Raji (cell line): ENCODE measurements around the gene UBE2G2.

Experiments
- POLR2A ChIP-seq: IDR thresholded peaks from 2 replicates; pipeline ENCODE4 v1.6.1; 2011; ENCODE audit warnings: low read depth, low read length, control low read depth; ENCODE audit not compliant: insufficient read depth

UBE2G2 gene

GRCh38 chr21:44805226-44805625 is 3.6 kb upstream of the UBE2G2 start:
- TF ChIP-seq POLR2A: no peak; the same call in 1 of the 2 replicates

GRCh38 chr21:44804762-44805161 is 3.1 kb upstream of the UBE2G2 start:
- no peak; the same call in 1 of the 2 replicates for TF ChIP-seq POLR2A

GRCh38 chr21:44803651-44804050 is 2.0 kb upstream of the UBE2G2 start:
- no peak for TF ChIP-seq POLR2A

DNA sequence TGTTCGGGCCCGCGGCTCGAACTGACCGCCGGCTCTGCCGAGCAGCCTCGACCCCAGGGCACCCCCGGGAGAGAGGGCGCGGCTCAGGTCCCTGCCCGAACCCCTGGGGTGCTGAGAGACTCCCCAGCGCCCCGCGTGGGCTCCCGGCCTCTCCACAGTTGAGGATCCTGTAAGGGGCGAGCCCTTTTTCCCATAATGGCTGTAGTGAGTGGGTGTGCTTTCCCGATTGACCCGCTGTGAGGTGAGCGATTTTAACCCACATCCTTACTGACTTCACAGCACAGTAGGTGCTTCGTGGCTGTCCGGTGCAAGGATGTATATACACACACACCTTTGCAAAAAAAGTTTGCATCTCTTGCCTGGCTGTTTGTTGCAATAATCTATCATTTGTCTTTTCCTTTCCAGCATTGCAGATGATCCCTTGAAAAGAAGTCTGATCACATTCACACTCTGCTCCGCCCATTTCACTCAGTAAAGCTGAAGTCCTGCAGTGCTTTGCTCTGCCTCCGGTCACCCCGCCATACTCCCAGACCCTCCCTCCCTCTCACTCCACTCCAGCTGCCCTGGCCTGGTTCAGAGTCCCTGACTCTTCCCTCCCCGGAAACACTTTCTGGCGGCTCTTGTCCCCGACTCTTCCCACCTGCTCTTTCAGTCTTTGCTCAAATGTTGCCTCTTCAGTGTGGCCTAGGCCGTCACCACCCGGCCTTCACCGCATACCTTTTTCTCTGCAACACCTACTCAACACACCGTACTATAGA is 955 bp upstream of the UBE2G2 start:
- no peak for TF ChIP-seq POLR2A

GRCh38 chr21:44800971-44801467 is 601 bp downstream of the UBE2G2 start:
- no peak for TF ChIP-seq POLR2A

- TF ChIP-seq POLR2A: no peak
Measured at GRCh38 chr21:44800103-44800502, 1.5 kb downstream of the UBE2G2 start.

- TF ChIP-seq POLR2A: no peak
Measured at GRCh38 chr21:44799646-44800045, 2.0 kb downstream of the UBE2G2 start.

- no peak for TF ChIP-seq POLR2A
Measured at GRCh38 chr21:44797775-44798174, 3.8 kb downstream of the UBE2G2 start.

GRCh38 chr21:44795342-44795741 is 6.3 kb downstream of the UBE2G2 start:
- TF ChIP-seq POLR2A: no peak

- no peak for TF ChIP-seq POLR2A
Measured at GRCh38 chr21:44793592-44794374, 7.8 kb downstream of the UBE2G2 start.

DNA sequence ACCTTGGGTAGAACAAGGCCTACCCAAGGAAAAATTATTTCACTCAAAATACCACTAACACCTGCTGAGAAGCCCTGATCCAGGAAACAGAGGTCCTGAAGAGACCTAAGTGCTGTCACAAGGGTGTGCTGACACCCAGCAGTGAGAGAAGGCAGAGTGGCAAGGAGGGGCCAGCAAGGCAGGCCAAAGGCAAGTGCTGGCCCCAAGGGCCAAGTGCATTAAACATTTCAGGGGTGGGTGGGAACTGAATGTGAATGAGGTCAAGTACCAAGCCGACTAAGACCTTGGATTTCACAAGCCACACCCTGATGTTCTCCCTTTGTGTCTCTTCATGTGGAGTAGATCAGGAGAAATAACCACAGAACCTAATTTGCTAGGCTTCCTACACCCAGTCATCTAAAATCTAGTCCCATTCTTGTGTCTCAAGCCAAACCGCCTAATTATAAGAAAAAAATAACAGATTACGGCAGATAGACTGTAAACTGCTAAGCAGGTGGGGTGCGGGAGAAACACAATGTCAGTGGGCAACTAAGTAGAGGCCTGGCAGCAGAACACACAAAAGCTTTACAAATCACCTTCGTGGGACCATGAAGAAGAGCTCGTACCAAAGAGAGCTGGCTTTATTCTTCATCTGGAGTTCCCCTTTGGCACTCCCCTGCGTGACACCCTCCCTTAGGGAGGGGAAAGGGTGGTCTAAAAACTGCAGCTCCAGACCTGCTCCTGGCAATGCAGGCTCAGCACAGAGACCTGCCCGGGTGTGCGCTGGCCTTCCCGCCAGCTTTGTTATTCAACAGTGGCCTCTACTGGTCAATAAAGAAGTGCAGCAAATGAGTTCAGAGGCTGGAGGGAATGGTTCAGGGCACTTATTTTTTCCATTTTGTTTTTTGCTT is 8.7 kb downstream of the UBE2G2 start:
- TF ChIP-seq POLR2A: no peak

DNA sequence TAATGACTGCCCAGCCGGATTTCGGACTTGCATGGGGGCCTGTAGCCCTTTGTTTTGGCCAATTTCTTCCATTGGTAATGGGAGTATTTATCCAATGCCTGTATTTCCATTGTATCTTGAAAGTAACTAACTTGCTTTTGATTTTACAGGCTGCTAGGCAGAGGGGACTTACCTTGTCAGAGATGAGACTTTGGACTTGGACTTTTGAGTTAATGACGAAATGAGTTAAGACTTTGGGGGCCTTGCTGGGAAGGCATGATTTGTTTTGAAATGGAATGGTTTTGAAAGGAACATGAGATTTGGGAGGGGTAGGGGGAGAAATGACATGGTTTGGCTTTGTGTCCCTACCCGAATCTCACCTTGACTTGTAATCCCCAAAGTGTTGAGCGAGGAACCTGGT is 9.6 kb downstream of the UBE2G2 start:
- TF ChIP-seq POLR2A: no peak

DNA sequence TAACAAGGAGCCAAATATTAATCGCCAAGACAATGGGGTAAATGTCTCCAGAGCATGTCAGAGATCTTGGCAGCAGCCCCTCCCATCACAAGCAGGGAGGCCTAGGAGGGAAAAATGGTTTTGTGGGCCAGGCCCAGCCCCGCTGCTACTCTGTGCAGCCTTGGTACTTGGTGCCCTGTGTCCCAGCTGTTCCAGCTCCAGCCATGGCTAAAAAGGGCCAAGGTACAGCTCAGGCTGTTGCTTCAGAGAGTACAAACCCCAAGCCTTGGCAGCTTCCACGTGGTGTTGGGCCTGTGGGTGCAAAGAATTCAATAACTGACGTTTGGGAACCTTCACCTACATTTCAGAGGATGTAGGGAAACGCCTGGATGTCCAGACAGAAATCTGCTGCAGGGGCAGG is 10.4 kb downstream of the UBE2G2 start:
- no peak for TF ChIP-seq POLR2A

DNA sequence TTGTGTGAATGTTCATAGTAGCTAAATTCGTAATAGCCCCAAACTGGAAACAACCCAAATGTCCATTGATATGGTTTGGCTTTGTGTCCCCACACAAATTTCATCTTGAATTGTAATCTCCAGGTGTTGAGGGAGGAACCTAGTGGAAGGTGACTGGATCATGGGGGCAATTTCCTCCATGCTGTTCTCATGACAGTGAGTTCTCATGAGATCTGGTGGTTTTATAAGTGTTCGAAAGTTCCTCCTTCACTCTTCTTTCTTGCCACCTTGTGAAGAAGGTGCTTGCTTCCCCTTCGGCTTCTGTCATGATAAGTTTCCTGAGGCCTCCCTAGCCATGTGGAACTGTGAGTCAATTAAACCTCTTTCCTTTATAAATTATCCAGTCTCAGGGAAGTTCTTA is 11.3 kb downstream of the UBE2G2 start:
- no peak for TF ChIP-seq POLR2A

- TF ChIP-seq POLR2A: no peak
Measured at GRCh38 chr21:44789880-44790279, 11.7 kb downstream of the UBE2G2 start.
